Activated CD8-positive, alpha-beta memory T cell treated with anti-CD3 and anti-CD28 coated beads for 48 hours (primary cell): ENCODE data around the gene ARID1B.

Experiments used
- DNase-seq, 3 experiments: peaks; one replicate each; pipeline ENCODE4 v3.0.0-alpha.2; 2020; ENCODE audit warnings: low read depth in 2 of 3, low spot score in 2 of 3

Gene ARID1B

GRCh38 chr6:157253699-157254098 is 476.5 kb downstream of the ARID1B start:
- DNase-seq, result no peak

- no peak for DNase-seq
Measured at GRCh38 chr6:157254538-157254937, 477.4 kb downstream of the ARID1B start.

- no peak for DNase-seq
Measured at GRCh38 chr6:157255079-157255478, 477.9 kb downstream of the ARID1B start.

GRCh38 chr6:157258878-157259277 is 481.7 kb downstream of the ARID1B start:
- DNase-seq, result no peak

- DNase-seq, result no peak
Measured at GRCh38 chr6:157259443-157259842, 482.3 kb downstream of the ARID1B start.
